CD4-positive, alpha-beta memory T cell (primary cell): Measurements from ENCODE around the gene FKBP14. TPM values are rescaled to one million over a fixed set of nuclear protein-coding genes. Genes with fewer than 3 reads are reported as not detected.

Experiments used
- CTCF ChIA-PET: fragments of 350-600 bp; sonication (Branson Sonifier 250); formaldehyde crosslinking; loops from one replicate; lab custom pipeline; 2021; ENCODE audit warnings: inconsistent platforms; ENCODE audit not compliant: partially characterized antibody; lab: Charles Lee
- POLR2A ChIA-PET: fragments of 350-600 bp; sonication (Branson Sonifier 250); formaldehyde crosslinking; loops from one replicate; lab custom pipeline; 2021; ENCODE audit not compliant: partially characterized antibody; lab: Charles Lee
- DNase-seq, 5 donors: peaks; one replicate each; pipeline versions ENCODE4 v3.0.0 to v3.0.0-alpha.2; 2020 to 2022; ENCODE audit warnings: mixed read lengths in 1 of 5
- H3K27ac ChIP-seq: one replicate; pipeline ENCODE4 v1.7.0; 2013; ENCODE audit warnings: low read depth, low read length
- H3K27me3 ChIP-seq: 2 replicates; pipeline ENCODE4 v1.7.0; 2013; ENCODE audit warnings: mild to moderate bottlenecking, low read length, moderate library complexity; ENCODE audit not compliant: insufficient read depth
- H3K36me3 ChIP-seq: 2 replicates; pipeline ENCODE4 v1.7.0; 2013; ENCODE audit warnings: mild to moderate bottlenecking, low read length, moderate library complexity; ENCODE audit not compliant: insufficient read depth
- H3K4me1 ChIP-seq: 2 replicates; pipeline ENCODE4 v1.7.0; 2013; ENCODE audit warnings: mild to moderate bottlenecking, low read length, moderate library complexity; ENCODE audit not compliant: insufficient read depth
- H3K4me3 ChIP-seq, 2 donors: one replicate each; pipeline ENCODE4 v1.7.0; 2013; ENCODE audit warnings: low read length in 2 of 2, mild to moderate bottlenecking in 1 of 2
- H3K9me3 ChIP-seq, 2 donors: one replicate each; pipeline ENCODE4 v1.7.0; 2013; ENCODE audit warnings: low read length in 2 of 2, control low read depth in 1 of 2; ENCODE audit not compliant: control insufficient read depth in 1 of 2
- H3K27ac Mint-ChIP-seq, 7 donors: one replicate each; pipeline ENCODE4 v1.8.0; 2020 to 2021; ENCODE audit warnings: mixed read lengths in 7 of 7, mild to moderate bottlenecking in 6 of 7, inconsistent platforms in 3 of 7, moderate library complexity in 3 of 7
- H3K27me3 Mint-ChIP-seq, 2 donors: one replicate each; pipeline ENCODE4 v1.8.0; 2020 to 2021; ENCODE audit warnings: mixed read lengths in 2 of 2
- H3K36me3 Mint-ChIP-seq, 2 donors: one replicate each; pipeline ENCODE4 v1.8.0; 2020 to 2021; ENCODE audit warnings: mixed read lengths in 2 of 2, inconsistent platforms in 1 of 2, mild to moderate bottlenecking in 1 of 2
- H3K4me1 Mint-ChIP-seq, 4 donors: one replicate each; pipeline ENCODE4 v1.8.0; 2020 to 2021; ENCODE audit warnings: mixed read lengths in 4 of 4, mild to moderate bottlenecking in 1 of 4
- H3K4me3 Mint-ChIP-seq, 8 donors: one replicate each; pipeline ENCODE4 v1.8.0; 2020 to 2021; ENCODE audit warnings: mixed read lengths in 8 of 8, mild to moderate bottlenecking in 7 of 8, moderate library complexity in 6 of 8, inconsistent platforms in 3 of 8
- H3K9me3 Mint-ChIP-seq, 8 donors: one replicate each; pipeline ENCODE4 v1.8.0; 2020 to 2021; ENCODE audit warnings: mixed read lengths in 8 of 8, mild to moderate bottlenecking in 5 of 8, inconsistent platforms in 3 of 8, moderate library complexity in 1 of 8
- intact Hi-C: fragments of 100-400 bp; cut with micrococcal nuclease; formaldehyde crosslinking; loops from one replicate; pipeline ENCODE4 v1.15.1; 2023
- polyA plus RNA-seq, 2 donors: library from polyadenylated mRNA; unstranded; fragments of 300-500 nt; fragmentation: Illumina TruSeq; gene quantifications; one replicate each; pipeline ENCODE4 v1.2.3, GENCODE V29; 2021
- total RNA-seq, 2 experiments: library from RNA; stranded (reverse); gene quantifications; one replicate each; pipeline ENCODE4 v1.2.3, GENCODE V29; 2021

The FKBP14 gene
- total and polyA plus RNA-seq, 4 experiments from 2014 or later: 1.6 to 6.3 (median 4.6) TPM

- intact Hi-C loops: loop anchor here (2.0 kb wide), 1 partner anchor 42 kb away; no protein-coding TSS in a partner anchor
- no peak overlapping the region for H3K4me3 ChIP-seq
- H3K27me3 ChIP-seq: no peaks in the 10 kb centered on the region
- no peaks in the 10 kb centered on the region for H3K36me3 ChIP-seq
- no peak overlapping the region for H3K27ac ChIP-seq
- DNase-seq: no peak
- POLR2A ChIA-PET: no interaction called here
- H3K9me3 ChIP-seq: no peaks in the 10 kb centered on the region
- Mint-ChIP-seq H3K36me3 (peaks cover 9 to 17% of the 10 kb centered on the region in 2 donors), H3K9me3 (no peaks in the 10 kb centered on the region), H3K27me3 (no peaks in the 10 kb centered on the region), H3K27ac (no peak overlapping the region), H3K4me3 (no peak overlapping the region), H3K4me1 (peaks cover 3 to 6% (median 4%) of the 10 kb centered on the region in 4 donors)
- peaks cover 6% of the 10 kb centered on the region for H3K4me1 ChIP-seq
- CTCF ChIA-PET: no interaction called here
Observed at GRCh38 chr7:30018451-30018850, 8.1 kb downstream of the FKBP14 start.

GRCh38 chr7:30012757-30013156 lies 13.7 kb downstream of the FKBP14 start:
- Mint-ChIP-seq H3K4me1 (no peaks in the 10 kb centered on the region), H3K27me3 (no peaks in the 10 kb centered on the region), H3K4me3 (no peak overlapping the region), H3K27ac (no peak overlapping the region), H3K36me3 (peaks cover 7 to 18% of the 10 kb centered on the region in 2 donors), H3K9me3 (no peaks in the 10 kb centered on the region)
- no peak for DNase-seq
- H3K36me3 ChIP-seq: no peaks in the 10 kb centered on the region
- ChIA-PET POLR2A (no interaction called here), CTCF (no interaction called here)
- H3K4me1 ChIP-seq: no peaks in the 10 kb centered on the region
- H3K27me3 ChIP-seq: no peaks in the 10 kb centered on the region
- no peak overlapping the region for H3K4me3 ChIP-seq
- no peak overlapping the region for H3K27ac ChIP-seq
- no peaks in the 10 kb centered on the region for H3K9me3 ChIP-seq
- intact Hi-C loops: no loop called here

GRCh38 chr7:30010021-30010420 lies 16.5 kb downstream of the FKBP14 start:
- intact Hi-C loops: no loop called here
- Histone ChIP-seq H3K27ac (no peak overlapping the region), H3K27me3 (no peaks in the 10 kb centered on the region), H3K4me3 (no peak overlapping the region), H3K9me3 (no peaks in the 10 kb centered on the region), H3K36me3 (no peaks in the 10 kb centered on the region), H3K4me1 (no peaks in the 10 kb centered on the region)
- POLR2A ChIA-PET: no interaction called here
- peaks cover 7 to 12% of the 10 kb centered on the region in 2 donors for H3K36me3 Mint-ChIP-seq
- no peak for DNase-seq
- CTCF ChIA-PET: no interaction called here
- H3K27me3 Mint-ChIP-seq: no peaks in the 10 kb centered on the region
- H3K4me1 Mint-ChIP-seq: no peaks in the 10 kb centered on the region
- no peak overlapping the region for H3K27ac Mint-ChIP-seq
- H3K9me3 Mint-ChIP-seq: no peaks in the 10 kb centered on the region
- no peak overlapping the region for H3K4me3 Mint-ChIP-seq

- H3K27ac Mint-ChIP-seq: no peak overlapping the region
- peaks cover 10 to 11% of the 10 kb centered on the region in 2 donors for H3K27me3 Mint-ChIP-seq
- H3K4me3 ChIP-seq: no peak overlapping the region
- no peaks in the 10 kb centered on the region for H3K36me3 ChIP-seq
- H3K27me3 ChIP-seq: peaks cover 3% of the 10 kb centered on the region
- no peak overlapping the region for H3K4me3 Mint-ChIP-seq
- no peak overlapping the region for H3K27ac ChIP-seq
- H3K36me3 Mint-ChIP-seq: no peaks in the 10 kb centered on the region
- intact Hi-C loops: no loop called here
- no peaks in the 10 kb centered on the region for H3K9me3 Mint-ChIP-seq
- no peaks in the 10 kb centered on the region for H3K9me3 ChIP-seq
- ChIA-PET CTCF (interaction anchor here (1.5 kb wide), 1 partner anchor 12 kb away, joined by 3 read pairs; no protein-coding TSS in a partner anchor), POLR2A (no interaction called here)
- no peaks in the 10 kb centered on the region for H3K4me1 ChIP-seq
- no peaks in the 10 kb centered on the region for H3K4me1 Mint-ChIP-seq
- DNase-seq: no peak
Observed at GRCh38 chr7:30005464-30005863, 21.0 kb downstream of the FKBP14 start.

GRCh38 chr7:30003098-30003497 lies 23.4 kb downstream of the FKBP14 start:
- Mint-ChIP-seq H3K4me3 (no peak overlapping the region), H3K27ac (no peak overlapping the region), H3K9me3 (peaks cover 0 to 6% (median 0%) of the 10 kb centered on the region in 8 donors), H3K27me3 (peaks cover 17 to 20% of the 10 kb centered on the region in 2 donors), H3K4me1 (no peaks in the 10 kb centered on the region), H3K36me3 (no peaks in the 10 kb centered on the region)
- ChIA-PET POLR2A (no interaction called here), CTCF (interaction anchor here (1.2 kb wide), 1 partner anchor 59 kb away, joined by 5 read pairs; no protein-coding TSS in a partner anchor)
- intact Hi-C loops: no loop called here
- H3K9me3 ChIP-seq: no peaks in the 10 kb centered on the region
- H3K4me1 ChIP-seq: no peaks in the 10 kb centered on the region
- no peaks in the 10 kb centered on the region for H3K36me3 ChIP-seq
- H3K27ac ChIP-seq: no peak overlapping the region
- H3K27me3 ChIP-seq: peaks cover 3% of the 10 kb centered on the region
- no peak overlapping the region for H3K4me3 ChIP-seq
- DNase-seq: no peak

- DNase-seq: no peak
- Histone ChIP-seq H3K27ac (no peak overlapping the region), H3K4me3 (no peak overlapping the region), H3K4me1 (no peaks in the 10 kb centered on the region), H3K9me3 (no peaks in the 10 kb centered on the region), H3K36me3 (no peaks in the 10 kb centered on the region), H3K27me3 (peaks cover 3% of the 10 kb centered on the region)
- intact Hi-C loops: no loop called here
- Mint-ChIP-seq H3K36me3 (peaks cover 0 to 4% of the 10 kb centered on the region in 2 donors), H3K27me3 (peaks cover 21 to 22% of the 10 kb centered on the region in 2 donors), H3K9me3 (peaks cover 0 to 11% (median 5%) of the 10 kb centered on the region in 8 donors), H3K4me1 (no peaks in the 10 kb centered on the region), H3K27ac (no peak overlapping the region), H3K4me3 (no peak overlapping the region)
- ChIA-PET POLR2A (no interaction called here), CTCF (no interaction called here)
Observed at GRCh38 chr7:30001998-30002397, 24.5 kb downstream of the FKBP14 start.

GRCh38 chr7:29998489-29998888 lies 28.0 kb downstream of the FKBP14 start:
- ChIA-PET POLR2A (no interaction called here), CTCF (no interaction called here)
- Histone ChIP-seq H3K27ac (no peak overlapping the region), H3K36me3 (no peaks in the 10 kb centered on the region), H3K27me3 (peaks cover 6% of the 10 kb centered on the region), H3K9me3 (peaks cover 0 to 7% of the 10 kb centered on the region in 2 donors), H3K4me1 (no peaks in the 10 kb centered on the region), H3K4me3 (no peak overlapping the region)
- no peak overlapping the region for H3K27ac Mint-ChIP-seq
- H3K9me3 Mint-ChIP-seq: peaks cover 0 to 42% (median 22%) of the 10 kb centered on the region in 8 donors
- no peak overlapping the region for H3K4me3 Mint-ChIP-seq
- DNase-seq: no peak
- H3K36me3 Mint-ChIP-seq: peaks cover 0 to 8% of the 10 kb centered on the region in 2 donors
- no peaks in the 10 kb centered on the region for H3K4me1 Mint-ChIP-seq
- intact Hi-C loops: no loop called here
- H3K27me3 Mint-ChIP-seq: peaks cover 25 to 27% of the 10 kb centered on the region in 2 donors
